Endothelial cell of umbilical vein (primary cell): ENCODE measurements around the gene DMD. TPM values are rescaled to one million over a fixed set of nuclear protein-coding genes. Genes with fewer than 3 reads are reported as not detected.

Experiments used
- BruUV-seq: library from RNA; stranded (reverse); fragments of 400-500 nt; replicated peaks from 2 replicates; lab custom pipeline; 2021; lab: Mats Ljungman, UMichigan
- CTCF ChIA-PET: fragments of 300-600, 350-600 bp; sonication (Branson Sonifier 250); formaldehyde crosslinking; loops from one replicate; lab custom pipeline; 2021; ENCODE audit warnings: antibody characterized with exemption, inconsistent platforms; lab: Charles Lee
- POLR2A ChIA-PET: fragments of 300-600, 350-600 bp; sonication (Branson Sonifier 250); formaldehyde crosslinking; loops from one replicate; lab custom pipeline; 2021; ENCODE audit warnings: antibody characterized with exemption, inconsistent platforms; lab: Charles Lee
- DNase-seq: peaks from one replicate; pipeline ENCODE4 v3.0.0-alpha.2; 2011; ENCODE audit warnings: low read depth, low spot score
- FAIRE-seq: peaks from 2 replicates; lab custom pipeline; 2011; peaks lifted over from hg19 to GRCh38; lab: Jason Lieb, UNC
- H2AFZ ChIP-seq: 2 replicates; pipeline ENCODE4 v1.6.0; 2012; ENCODE audit warnings: low read depth, low read length, control low read depth, inconsistent platforms
- H3K27ac ChIP-seq: 2 replicates; pipeline ENCODE4 v1.5.1; 2011; ENCODE audit warnings: low read depth, mild to moderate bottlenecking, control low read depth, low read length, moderate library complexity; ENCODE audit not compliant: insufficient read depth
- H3K27me3 ChIP-seq, 2 experiments: 2 replicates each; pipeline versions ENCODE4 v1.6.0 to v1.6.1; 2011; ENCODE audit warnings: low read length in 2 of 2, mixed read lengths in 1 of 2; ENCODE audit not compliant: control insufficient read depth in 2 of 2, insufficient read depth in 2 of 2
- H3K36me3 ChIP-seq, 2 experiments: 2 replicates in 1 of 2; 3 replicates in 1 of 2; pipeline ENCODE4 v1.5.1; 2011; ENCODE audit warnings: low read length in 2 of 2, mild to moderate bottlenecking in 1 of 2, moderate library complexity in 1 of 2; ENCODE audit not compliant: control insufficient read depth in 2 of 2, insufficient read depth in 2 of 2; ENCODE audit errors: extremely low read depth in 1 of 2
- H3K4me1 ChIP-seq: 3 replicates; pipeline ENCODE4 v1.5.1; 2011; ENCODE audit warnings: mild to moderate bottlenecking, low read length; ENCODE audit not compliant: control insufficient read depth, insufficient read depth; ENCODE audit errors: extremely low read depth
- H3K4me2 ChIP-seq: 2 replicates; pipeline ENCODE4 v1.6.1; 2011; ENCODE audit warnings: low read length, control low read depth, mixed read lengths; ENCODE audit not compliant: insufficient read depth
- H3K4me3 ChIP-seq, 3 experiments: fragments of 200-600 bp in 1 of 3; sonication (generic), shearing (Covaris generic) in 1 of 3; replicated peaks in 1 of 3; 2 replicates each; pipeline ENCODE4 v1.5.1; 2011 to 2016; ENCODE audit warnings: control low read depth in 3 of 3, low read length in 3 of 3, mild to moderate bottlenecking in 2 of 3, inconsistent platforms in 1 of 3, low read depth in 1 of 3, moderate library complexity in 1 of 3; ENCODE audit not compliant: insufficient read depth in 1 of 3
- H3K79me2 ChIP-seq: 2 replicates; pipeline ENCODE4 v1.6.0; 2012; ENCODE audit warnings: low read length, inconsistent platforms; ENCODE audit not compliant: control insufficient read depth, insufficient read depth
- H3K9ac ChIP-seq: replicated peaks from 2 replicates; pipeline ENCODE3; 2011; ENCODE audit warnings: low read length, control low read depth; ENCODE audit not compliant: insufficient read depth; ENCODE audit errors: extremely low read depth
- H3K9me1 ChIP-seq: replicated peaks from 3 replicates; pipeline ENCODE4 v1.6.0; 2011; ENCODE audit warnings: mild to moderate bottlenecking, low read length; ENCODE audit not compliant: control insufficient read depth, insufficient read depth; ENCODE audit errors: extremely low read depth
- H3K9me3 ChIP-seq: replicated peaks from 2 replicates; pipeline ENCODE4 v1.5.1; 2012; ENCODE audit warnings: low read length, inconsistent platforms; ENCODE audit not compliant: control insufficient read depth, insufficient read depth
- H4K20me1 ChIP-seq: replicated peaks from 2 replicates; pipeline ENCODE3; 2011; ENCODE audit warnings: mild to moderate bottlenecking, low read length; ENCODE audit not compliant: control insufficient read depth, insufficient read depth; ENCODE audit errors: extremely low read depth
- EZH2 ChIP-seq: IDR thresholded peaks from 2 replicates; pipeline ENCODE4 v1.6.1; 2012; ENCODE audit warnings: borderline replicate concordance, low read depth, mild to moderate bottlenecking, moderate library complexity, low read length, inconsistent platforms; ENCODE audit not compliant: severe bottlenecking
- FOS ChIP-seq: IDR thresholded peaks from 2 replicates; pipeline ENCODE4 v1.6.1; 2011; ENCODE audit warnings: mild to moderate bottlenecking, low read length, moderate library complexity, borderline replicate concordance; ENCODE audit not compliant: insufficient read depth
- GATA2 ChIP-seq: IDR thresholded peaks from 2 replicates; pipeline ENCODE4 v1.7.0; 2011; ENCODE audit warnings: low read depth, mild to moderate bottlenecking, moderate library complexity, mixed read lengths, low read length; ENCODE audit not compliant: insufficient read length, insufficient read depth
- JUN ChIP-seq: IDR thresholded peaks from 2 replicates; pipeline ENCODE4 v1.6.1; 2011; ENCODE audit warnings: borderline replicate concordance, low read depth; ENCODE audit not compliant: insufficient read length, insufficient read depth
- MYC ChIP-seq: IDR thresholded peaks from one replicate; pipeline ENCODE4 v1.6.1; 2011; ENCODE audit warnings: mild to moderate bottlenecking, low read depth, low read length
- POLR2A ChIP-seq: IDR thresholded peaks from 2 replicates; pipeline ENCODE4 v1.6.1; 2012; ENCODE audit warnings: low read depth, mild to moderate bottlenecking, control low read depth, low read length
- POLR2AphosphoS5 ChIP-seq: IDR thresholded peaks from 2 replicates; pipeline ENCODE4 v1.6.1; 2012; ENCODE audit warnings: low read depth, mild to moderate bottlenecking, control low read depth, low read length, moderate library complexity; ENCODE audit not compliant: insufficient read depth
- dilution Hi-C: fragments of 300-500 bp; cut with MboI; formaldehyde crosslinking; loops from one replicate; pipeline ENCODE4 v1.15.0; 2019; ENCODE audit warnings: low sequenced_read_pairs; ENCODE audit not compliant: extremely low pct_ligation_motif_present
- intact Hi-C: fragments of 100-400 bp; cut with micrococcal nuclease; formaldehyde crosslinking; loops from one replicate; pipeline ENCODE4 v1.10.0; 2022
- polyA plus RNA-seq, 4 experiments: library from polyadenylated mRNA; depleted of rRNA in 3 of 4; stranded (reverse) in 3 of 4; unstranded in 1 of 4; fragments of >200 nt; gene quantifications; 2 replicates each; pipeline versions ENCODE4 v1.2.1 to v1.2.3, GENCODE V29; 2011 to 2012; ENCODE audit warnings: missing spikeins in 1 of 4
- total RNA-seq: library from RNA; stranded (reverse); gene quantifications from 2 replicates; pipeline ENCODE4 v1.2.3, GENCODE V29; 2021
- TF ChIP-seq, protein P1 (sequence below), 2 donors: IDR thresholded peaks; 1 replicate in 1 of 2; 2 replicates in 1 of 2; pipeline ENCODE4 v1.5.1; 2011; ENCODE audit warnings: low read length in 2 of 2, mild to moderate bottlenecking in 2 of 2, moderate library complexity in 2 of 2, control low read depth in 1 of 2, inconsistent platforms in 1 of 2, low read depth in 1 of 2; ENCODE audit not compliant: insufficient read depth in 1 of 2; ENCODE audit errors: extremely low read depth in 1 of 2
- TF ChIP-seq, protein P2 (sequence below): IDR thresholded peaks from 2 replicates; pipeline ENCODE4 v1.6.1; 2011; ENCODE audit not compliant: insufficient read depth, insufficient read length

Gene DMD
- total and polyA plus RNA-seq, 2 donors (not counting 3 experiments of a cell fraction or from before 2014, with no cell fraction given), result 7.3 to 9.0 TPM

DNA sequence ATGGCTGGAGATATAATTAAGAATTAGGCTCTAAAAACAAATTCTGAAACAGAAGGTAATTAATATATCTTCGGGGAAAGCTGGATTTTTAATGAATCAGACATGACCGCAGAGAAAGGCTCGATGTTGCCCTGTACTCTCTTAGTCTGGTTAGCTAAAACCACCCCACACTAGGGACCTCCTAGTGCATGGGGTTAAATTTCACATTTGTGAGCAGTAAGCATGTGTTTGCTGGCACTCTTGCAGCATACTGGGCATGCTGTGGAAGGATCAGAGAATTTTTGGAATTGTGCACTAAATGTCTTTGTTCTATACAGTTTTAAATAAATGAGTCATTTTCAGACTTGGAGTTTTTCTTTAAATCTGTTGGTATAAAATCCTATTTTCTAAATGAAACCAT, 1663.9 kb downstream of the DMD start:
- CTCF ChIA-PET, result no interaction called here
- no TSS peak for BruUV-seq
- no peaks in the 10 kb centered on the region for H3K79me2 ChIP-seq
- TF ChIP-seq JUN, result no peak
- TF ChIP-seq, protein P1, sequence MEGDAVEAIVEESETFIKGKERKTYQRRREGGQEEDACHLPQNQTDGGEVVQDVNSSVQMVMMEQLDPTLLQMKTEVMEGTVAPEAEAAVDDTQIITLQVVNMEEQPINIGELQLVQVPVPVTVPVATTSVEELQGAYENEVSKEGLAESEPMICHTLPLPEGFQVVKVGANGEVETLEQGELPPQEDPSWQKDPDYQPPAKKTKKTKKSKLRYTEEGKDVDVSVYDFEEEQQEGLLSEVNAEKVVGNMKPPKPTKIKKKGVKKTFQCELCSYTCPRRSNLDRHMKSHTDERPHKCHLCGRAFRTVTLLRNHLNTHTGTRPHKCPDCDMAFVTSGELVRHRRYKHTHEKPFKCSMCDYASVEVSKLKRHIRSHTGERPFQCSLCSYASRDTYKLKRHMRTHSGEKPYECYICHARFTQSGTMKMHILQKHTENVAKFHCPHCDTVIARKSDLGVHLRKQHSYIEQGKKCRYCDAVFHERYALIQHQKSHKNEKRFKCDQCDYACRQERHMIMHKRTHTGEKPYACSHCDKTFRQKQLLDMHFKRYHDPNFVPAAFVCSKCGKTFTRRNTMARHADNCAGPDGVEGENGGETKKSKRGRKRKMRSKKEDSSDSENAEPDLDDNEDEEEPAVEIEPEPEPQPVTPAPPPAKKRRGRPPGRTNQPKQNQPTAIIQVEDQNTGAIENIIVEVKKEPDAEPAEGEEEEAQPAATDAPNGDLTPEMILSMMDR (IDR thresholded peaks at IDR 0.05; ENCODE audit: extremely low read depth in 1 of 2, insufficient read depth in 1 of 2, low read depth in 1 of 2, low read length in 2 of 2), result no peak
- no peak for TF ChIP-seq FOS
- no peak for TF ChIP-seq POLR2AphosphoS5
- TF ChIP-seq, protein P2, sequence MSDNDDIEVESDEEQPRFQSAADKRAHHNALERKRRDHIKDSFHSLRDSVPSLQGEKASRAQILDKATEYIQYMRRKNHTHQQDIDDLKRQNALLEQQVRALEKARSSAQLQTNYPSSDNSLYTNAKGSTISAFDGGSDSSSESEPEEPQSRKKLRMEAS, result no peak
- TF ChIP-seq EZH2, result no peak
- no peak for TF ChIP-seq POLR2A
- TF ChIP-seq GATA2, result no peak
- no peak for TF ChIP-seq MYC
- H3K9me1 ChIP-seq, result no peaks in the 10 kb centered on the region
- POLR2A ChIA-PET, result no interaction called here
- H3K4me3 ChIP-seq, result no peak overlapping the region
- no peak overlapping the region for H3K4me2 ChIP-seq
- H3K9me3 ChIP-seq, result no peaks in the 10 kb centered on the region
- H3K9ac ChIP-seq, result no peak overlapping the region
- dilution Hi-C loops (no loop called here), intact Hi-C loops (no loop called here)
- no peak for DNase-seq
- no peaks in the 10 kb centered on the region for H4K20me1 ChIP-seq
- peaks cover 14% of the 10 kb centered on the region for H3K4me1 ChIP-seq
- no peak for FAIRE-seq
- no peaks in the 10 kb centered on the region for H3K27me3 ChIP-seq
- no peaks in the 10 kb centered on the region for H3K36me3 ChIP-seq
- H2AFZ ChIP-seq, result no peak overlapping the region
- no peak overlapping the region for H3K27ac ChIP-seq
